IPS DF 6.9 (cell line): ENCODE results near the gene PGAM2.

Experiments used
- DNase-seq: peaks from one replicate; pipeline ENCODE4 v3.0.0-alpha.2; 2013; ENCODE audit warnings: low read depth, low spot score
- H3K27ac ChIP-seq: one replicate; pipeline ENCODE4 v1.5.1; 2013; ENCODE audit warnings: low read length, control low read depth
- H3K27me3 ChIP-seq: 2 replicates; pipeline ENCODE4 v1.6.1; 2013; ENCODE audit warnings: mild to moderate bottlenecking, low read length; ENCODE audit not compliant: control insufficient read depth, insufficient read depth
- H3K36me3 ChIP-seq: 2 replicates; pipeline ENCODE4 v1.6.1; 2013; ENCODE audit warnings: low read length; ENCODE audit not compliant: control insufficient read depth, insufficient read depth
- H3K4me1 ChIP-seq: 2 replicates; pipeline ENCODE4 v1.6.1; 2013; ENCODE audit warnings: low read length; ENCODE audit not compliant: control insufficient read depth, insufficient read depth
- H3K4me3 ChIP-seq: 2 replicates; pipeline ENCODE4 v1.5.1; 2013; ENCODE audit warnings: mild to moderate bottlenecking, low read length
- H3K9me3 ChIP-seq: 2 replicates; pipeline ENCODE4 v1.6.1; 2013; ENCODE audit warnings: low read length, inconsistent platforms; ENCODE audit not compliant: control insufficient read depth, insufficient read depth
- WGBS: extraction: QIAGEN DNeasy Blood & Tissue Kit; methylation state at CpG from one replicate; pipeline ENCODE4 v1.1.7; 2013; ENCODE audit warnings: mixed read lengths, missing lambda C conversion rate; ENCODE audit not compliant: insufficient read length, insufficient coverage; 5-methylcytosine and 5-hydroxymethylcytosine counted together

PGAM2 gene

GRCh38 chr7:44063547-44063893 is 1.8 kb downstream of the PGAM2 start:
- H3K9me3 ChIP-seq, result no peaks in the 10 kb centered on the region
- no peaks in the 10 kb centered on the region for H3K27me3 ChIP-seq
- whole genome bisulfite sequencing, result no CpG with 5 or more reads among the region's 10 CpGs
- H3K36me3 ChIP-seq, result peaks cover 24% of the 10 kb centered on the region
- no peak for DNase-seq
- H3K4me1 ChIP-seq, result peaks cover 16% of the 10 kb centered on the region
- H3K4me3 ChIP-seq, result no peak overlapping the region
- no peak overlapping the region for H3K27ac ChIP-seq

DNA sequence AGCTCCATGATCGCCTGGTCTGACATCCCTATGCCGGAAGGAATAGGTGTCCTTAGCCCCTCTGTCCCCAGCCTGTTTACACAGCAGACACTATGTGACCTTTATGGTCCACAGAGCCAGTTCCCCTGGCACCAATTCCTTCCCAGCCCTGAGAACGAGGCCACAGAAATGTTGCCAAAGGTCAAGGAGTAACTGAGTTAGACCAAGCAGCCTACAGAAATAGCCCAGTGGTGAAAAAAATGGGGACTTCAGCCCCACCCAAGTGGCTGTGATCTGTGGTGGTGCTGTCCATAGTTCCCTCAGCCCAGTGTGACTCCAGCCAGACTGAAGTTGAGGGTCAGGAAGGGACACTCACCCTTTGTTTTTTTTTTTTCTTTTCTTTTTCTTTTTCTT is 2.5 kb downstream of the PGAM2 start:
- Histone ChIP-seq H3K4me1 (peaks cover 16% of the 10 kb centered on the region), H3K4me3 (no peak overlapping the region; the same call in 1 of the 2 replicates), H3K27me3 (no peaks in the 10 kb centered on the region), H3K9me3 (no peaks in the 10 kb centered on the region), H3K27ac (no peak overlapping the region), H3K36me3 (peaks cover 30% of the 10 kb centered on the region)
- WGBS, result no CpG with 5 or more reads among the region's 3 CpGs
- DNase-seq, result no peak

DNA sequence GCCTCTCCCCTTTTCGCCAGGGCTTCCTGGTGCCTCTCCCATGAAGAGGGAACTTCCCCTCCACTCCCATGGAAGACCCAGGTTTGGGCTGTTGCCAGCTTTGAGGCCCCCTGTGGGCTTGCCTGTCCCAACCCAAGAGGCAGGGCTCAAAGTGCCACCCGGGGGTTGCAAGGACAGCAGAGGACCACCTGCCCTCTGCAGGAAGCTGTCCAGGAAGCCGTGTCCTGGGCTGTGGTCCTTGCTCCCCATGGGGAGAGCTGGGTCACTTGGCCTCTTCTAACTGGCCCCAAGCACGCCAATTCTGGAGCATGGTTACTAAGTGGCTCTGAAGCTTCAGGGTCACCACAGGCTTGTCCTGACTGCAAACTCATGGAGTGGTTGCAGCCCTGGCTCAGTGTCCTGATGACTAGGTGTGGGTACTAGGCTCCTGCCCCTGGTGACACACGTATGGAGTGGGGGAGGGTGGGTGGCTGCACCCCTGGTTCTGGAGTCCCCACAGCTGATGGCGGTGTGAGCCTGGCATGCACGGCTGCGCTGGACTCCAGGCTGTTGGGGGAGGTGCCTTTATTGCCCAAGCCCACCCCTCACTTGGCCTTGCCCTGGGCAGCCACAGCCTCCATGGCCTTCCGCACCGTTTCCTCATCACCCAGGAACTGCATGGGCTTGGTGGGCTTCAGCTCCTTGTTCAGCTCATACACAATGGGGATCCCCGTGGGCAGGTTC is 3.0 kb downstream of the PGAM2 start:
- H3K36me3 ChIP-seq, result peaks cover 30% of the 10 kb centered on the region
- H3K4me1 ChIP-seq, result peaks cover 16% of the 10 kb centered on the region
- no peak for DNase-seq

DNA sequence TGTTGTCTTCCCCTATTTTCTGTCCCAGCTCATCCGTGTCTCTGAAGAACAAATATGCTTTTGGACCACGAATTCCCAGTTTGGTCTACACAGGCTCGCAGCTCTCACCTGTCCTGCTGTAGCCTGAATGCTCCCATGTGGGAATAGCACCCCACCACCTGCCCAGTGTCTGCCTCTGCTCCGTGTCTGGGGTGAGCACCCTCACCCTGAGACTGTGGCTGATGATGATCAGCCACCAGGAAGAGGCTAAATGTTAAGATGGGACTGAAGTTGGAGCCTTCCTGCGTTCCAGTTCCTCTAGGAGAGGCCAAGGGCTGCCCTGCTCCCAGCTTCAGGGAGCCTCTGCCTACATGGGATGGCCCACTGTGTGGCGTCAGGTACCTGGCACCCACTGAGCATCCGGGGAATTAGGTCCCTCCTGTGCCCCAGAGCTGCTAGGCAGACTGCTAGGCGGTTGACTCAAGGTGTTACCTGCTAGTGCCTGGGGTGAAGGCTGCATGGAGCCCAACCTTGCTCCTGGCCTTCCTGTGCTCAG is 3.7 kb downstream of the PGAM2 start:
- Histone ChIP-seq H3K36me3 (peaks cover 35% of the 10 kb centered on the region), H3K27me3 (no peaks in the 10 kb centered on the region), H3K4me1 (peaks cover 16% of the 10 kb centered on the region), H3K9me3 (no peaks in the 10 kb centered on the region), H3K27ac (no peak overlapping the region), H3K4me3 (no peak overlapping the region)
- no peak for DNase-seq
- WGBS, result no CpG with 5 or more reads among the region's 8 CpGs

More for the DNA sequence above, 3.0 kb downstream of the PGAM2 start:
- no CpG with 5 or more reads among the region's 11 CpGs for WGBS
- Histone ChIP-seq H3K27me3 (no peaks in the 10 kb centered on the region), H3K27ac (no peak overlapping the region), H3K4me3 (no peak overlapping the region; the same call in 1 of the 2 replicates), H3K9me3 (no peaks in the 10 kb centered on the region)

DNA sequence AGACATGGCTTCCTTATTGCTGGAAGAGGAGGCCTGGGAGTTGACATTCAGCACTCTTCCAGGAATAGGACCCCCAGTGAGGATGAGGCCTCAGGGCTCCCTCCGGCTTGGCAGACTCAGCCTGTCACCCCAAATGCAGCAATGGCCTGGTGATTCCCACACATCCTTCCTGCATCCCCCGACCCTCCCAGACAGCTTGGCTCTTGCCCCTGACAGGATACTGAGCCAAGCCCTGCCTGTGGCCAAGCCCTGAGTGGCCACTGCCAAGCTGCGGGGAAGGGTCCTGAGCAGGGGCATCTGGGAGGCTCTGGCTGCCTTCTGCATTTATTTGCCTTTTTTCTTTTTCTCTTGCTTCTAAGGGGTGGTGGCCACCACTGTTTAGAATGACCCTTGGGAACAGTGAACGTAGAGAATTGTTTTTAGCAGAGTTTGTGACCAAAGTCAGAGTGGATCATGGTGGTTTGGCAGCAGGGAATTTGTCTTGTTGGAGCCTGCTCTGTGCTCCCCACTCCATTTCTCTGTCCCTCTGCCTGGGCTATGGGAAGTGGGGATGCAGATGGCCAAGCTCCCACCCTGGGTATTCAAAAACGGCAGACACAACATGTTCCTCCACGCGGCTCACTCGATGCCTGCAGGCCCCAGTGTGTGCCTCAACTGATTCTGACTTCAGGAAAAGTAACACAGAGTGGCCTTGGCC is 4.3 kb downstream of the PGAM2 start:
- no peak for DNase-seq
- no CpG with 5 or more reads among the region's 8 CpGs for WGBS
- no peaks in the 10 kb centered on the region for H3K27me3 ChIP-seq
- H3K36me3 ChIP-seq, result peaks cover 38% of the 10 kb centered on the region
- H3K4me3 ChIP-seq, result no peak overlapping the region
- no peak overlapping the region for H3K27ac ChIP-seq
- peaks cover 12% of the 10 kb centered on the region for H3K4me1 ChIP-seq
- no peaks in the 10 kb centered on the region for H3K9me3 ChIP-seq

GRCh38 chr7:44060091-44060947 is 5.0 kb downstream of the PGAM2 start:
- DNase-seq, result no peak
- peaks cover 7% of the 10 kb centered on the region for H3K4me1 ChIP-seq
- peaks cover 38% of the 10 kb centered on the region for H3K36me3 ChIP-seq
- no peak overlapping the region for H3K27ac ChIP-seq
- H3K9me3 ChIP-seq, result no peaks in the 10 kb centered on the region
- no peaks in the 10 kb centered on the region for H3K27me3 ChIP-seq
- no peak overlapping the region for H3K4me3 ChIP-seq
- no CpG with 5 or more reads among the region's 21 CpGs for WGBS

GRCh38 chr7:44059219-44060090 is 5.9 kb downstream of the PGAM2 start:
- Histone ChIP-seq H3K36me3 (peaks cover 38% of the 10 kb centered on the region), H3K27me3 (no peaks in the 10 kb centered on the region), H3K9me3 (no peaks in the 10 kb centered on the region), H3K4me1 (peaks cover 5% of the 10 kb centered on the region), H3K4me3 (no peak overlapping the region), H3K27ac (no peak overlapping the region)
- no peak for DNase-seq
- no CpG with 5 or more reads among the region's 14 CpGs for WGBS

- DNase-seq, result no peak
- Histone ChIP-seq H3K4me3 (no peak overlapping the region), H3K4me1 (peaks cover 3% of the 10 kb centered on the region), H3K9me3 (no peaks in the 10 kb centered on the region), H3K36me3 (peaks cover 38% of the 10 kb centered on the region), H3K27me3 (no peaks in the 10 kb centered on the region), H3K27ac (no peak overlapping the region)
- no CpG with 5 or more reads among the region's 7 CpGs for WGBS
Measured at GRCh38 chr7:44058759-44059218, 6.6 kb downstream of the PGAM2 start.

- Histone ChIP-seq H3K9me3 (no peaks in the 10 kb centered on the region), H3K27ac (no peak overlapping the region), H3K4me1 (no peaks in the 10 kb centered on the region), H3K4me3 (no peak overlapping the region), H3K27me3 (no peaks in the 10 kb centered on the region), H3K36me3 (peaks cover 39% of the 10 kb centered on the region)
- no peak for DNase-seq
- no CpG with 5 or more reads among the region's 30 CpGs for WGBS
Measured at GRCh38 chr7:44057849-44058758, 7.3 kb downstream of the PGAM2 start.
